GM10248 (cell line): ENCODE results near the gene MAD2L2.
A peak's percentile ranks its signal among the peaks of the same experiment; 100 is the strongest.

Experiments
- CTCF ChIA-PET: fragments of 300-600 bp; sonication (Branson Sonifier 250); formaldehyde crosslinking; extraction: SDS; loops from one replicate; lab custom pipeline; 2021; ENCODE audit warnings: antibody characterized with exemption; lab: Yijun Ruan, JAX
- POLR2A ChIA-PET: fragments of 350-650 bp; sonication (Branson Sonifier 250); formaldehyde crosslinking; extraction: SDS; loops from one replicate; lab custom pipeline; 2020; ENCODE audit warnings: antibody characterized with exemption; lab: Yijun Ruan, JAX
- DNase-seq: peaks from one replicate; pipeline ENCODE4 v3.0.0; 2012; ENCODE audit errors: extremely low spot score
- CTCF ChIP-seq: IDR thresholded peaks from 2 replicates; pipeline ENCODE4 v1.5.1; 2012; ENCODE audit warnings: mild to moderate bottlenecking, low read depth; ENCODE audit errors: extremely low read depth, missing control alignments, control extremely low read depth

MAD2L2 gene

GRCh38 chr1:11653101-11653860, 27.7 kb downstream of the MAD2L2 start:
- no peak for DNase-seq
- ChIA-PET POLR2A (interaction anchor here (0.5 to 1.2 kb wide), 3 partner anchors 11 to 1430 kb away, joined by 3 to 6 read pairs (median 3); partner anchors contain the start of gene FBXO6), CTCF (interaction anchor here (0.6 to 16.0 kb wide), 12 partner anchors 8 to 616 kb away, joined by 3 to 248 read pairs (median 4); partner anchors contain the start of gene FBXO6)
- TF ChIP-seq CTCF: no peak

GRCh38 chr1:11652203-11652780, 28.7 kb downstream of the MAD2L2 start:
- DNase-seq: no peak
- ChIA-PET POLR2A (interaction anchor here (0.6 kb wide), 1 partner anchor 621 kb away, joined by 4 read pairs; no protein-coding TSS in a partner anchor), CTCF (interaction anchor here (0.9 to 16.0 kb wide), 8 partner anchors 8 to 615 kb away, joined by 3 to 248 read pairs (median 25); partner anchors contain the start of gene FBXO6)
- TF ChIP-seq CTCF: no peak

- no peak for TF ChIP-seq CTCF
- POLR2A ChIA-PET: no interaction called here
- DNase-seq: no peak
- CTCF ChIA-PET: interaction anchor here (0.6 to 16.0 kb wide), 27 partner anchors 7 to 649 kb away, joined by 3 to 248 read pairs (median 4); partner anchors contain the start of gene FBXO6
Observed at GRCh38 chr1:11651017-11651416, 29.9 kb downstream of the MAD2L2 start.

- POLR2A ChIA-PET: no interaction called here
- peak; percentile 71 for DNase-seq
- TF ChIP-seq CTCF: peak; percentile 81
- CTCF ChIA-PET: interaction anchor here (0.8 to 16.0 kb wide), 30 partner anchors 6 to 649 kb away, joined by 3 to 248 read pairs (median 4); partner anchors contain the start of genes AGTRAP and FBXO6
Observed at GRCh38 chr1:11650331-11650991, 30.5 kb downstream of the MAD2L2 start.

GRCh38 chr1:11649624-11650330, 31.2 kb downstream of the MAD2L2 start:
- no peak for DNase-seq
- POLR2A ChIA-PET: no interaction called here
- no peak for TF ChIP-seq CTCF
- CTCF ChIA-PET: interaction anchor here (0.8 to 16.0 kb wide), 30 partner anchors 8 to 648 kb away, joined by 3 to 248 read pairs (median 4); partner anchors contain the start of genes AGTRAP and FBXO6

GRCh38 chr1:11649237-11649623, 31.7 kb downstream of the MAD2L2 start:
- CTCF ChIA-PET: interaction anchor here (0.8 to 16.0 kb wide), 11 partner anchors 11 to 617 kb away, joined by 3 to 248 read pairs (median 11); partner anchors contain the start of genes AGTRAP and FBXO6
- POLR2A ChIA-PET: interaction anchor here (0.6 kb wide), 1 partner anchor 818 kb away, joined by 3 read pairs; no protein-coding TSS in a partner anchor
- no peak for DNase-seq
- TF ChIP-seq CTCF: no peak
